Renal cortex interstitium (tissue), 11 donors: ENCODE measurements around the gene CLDND1. TPM values are rescaled to one million over a fixed set of nuclear protein-coding genes. Genes with fewer than 3 reads are reported as not detected.

Experiments used
- DNase-seq, 11 donors: peaks; one replicate each; pipeline ENCODE4 v3.0.0-alpha.2; 2013; ENCODE audit warnings: low read depth in 9 of 11, low spot score in 4 of 11; ENCODE audit errors: extremely low read depth in 1 of 11
- polyA plus RNA-seq, 3 donors: library from polyadenylated mRNA; unstranded; fragments of 120-200 nt; gene quantifications; one replicate each; pipeline ENCODE4 v1.2.1, GENCODE V29; 2013; ENCODE audit not compliant: insufficient read length in 3 of 3

The CLDND1 gene
- polyA plus RNA-seq, 3 donors = 140 to 174 (median 164) TPM

DNA sequence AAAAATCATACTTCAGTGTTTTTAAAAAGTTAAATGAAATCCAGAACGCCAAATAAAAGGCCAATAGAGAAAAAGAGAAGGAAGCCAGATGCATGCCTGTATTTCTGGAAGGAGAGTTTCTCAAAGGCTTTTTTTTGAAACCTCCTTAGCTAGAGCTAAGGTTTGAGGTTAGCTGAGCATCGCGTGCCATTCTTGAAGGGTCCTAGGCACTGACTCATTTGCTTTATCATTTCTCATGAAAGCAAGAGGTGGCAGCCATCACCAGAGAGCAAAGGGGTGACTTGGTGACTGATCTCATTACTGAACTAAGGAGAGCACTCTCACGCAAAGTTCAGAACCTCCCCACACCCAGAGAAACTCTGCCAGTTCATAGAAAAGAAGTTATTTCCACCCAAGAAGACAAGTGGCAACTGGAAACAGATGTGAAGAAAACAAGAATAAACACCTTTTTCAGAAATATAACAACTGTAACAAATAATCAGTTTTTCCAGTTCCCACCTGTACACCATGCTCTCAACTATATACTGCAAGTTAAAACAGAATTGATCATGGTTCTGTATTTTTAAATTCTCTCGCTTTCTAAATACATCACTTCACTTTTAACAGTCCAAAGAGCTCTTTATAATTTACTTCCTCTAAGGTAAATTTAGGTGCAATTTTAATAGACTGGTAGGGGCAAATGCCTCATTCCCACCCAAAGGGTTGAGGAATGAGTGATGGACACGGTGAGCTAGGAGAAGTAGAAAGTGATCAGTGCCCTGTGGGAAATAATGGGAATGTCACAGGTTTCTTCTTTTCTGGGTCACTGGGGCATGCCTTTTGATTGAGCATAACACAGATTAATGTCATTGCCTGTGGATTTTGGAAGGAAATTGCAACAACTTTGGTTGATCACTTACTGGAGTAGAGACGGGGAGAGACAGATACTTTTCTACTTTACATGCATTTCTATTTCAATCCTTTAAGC, 33.7 kb upstream of the CLDND1 start:
- DNase-seq = no peak

DNA sequence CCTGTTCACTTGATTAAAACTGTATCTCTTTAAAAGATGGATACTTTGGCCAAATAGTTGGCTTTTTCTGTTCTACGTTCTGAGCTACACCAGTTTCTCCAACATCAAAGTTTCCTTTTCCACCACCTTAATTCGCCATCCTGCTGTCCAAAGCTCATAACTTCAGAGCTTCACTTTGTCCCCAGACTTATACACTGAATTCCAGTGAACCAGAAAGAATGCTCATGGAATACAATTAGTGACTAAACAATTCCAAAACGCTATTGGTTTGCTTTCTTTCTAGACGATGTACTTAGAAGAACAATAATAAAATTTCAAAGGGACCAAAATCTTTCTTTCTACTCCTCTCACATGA, 32.3 kb upstream of the CLDND1 start:
- DNase-seq = no peak

DNA sequence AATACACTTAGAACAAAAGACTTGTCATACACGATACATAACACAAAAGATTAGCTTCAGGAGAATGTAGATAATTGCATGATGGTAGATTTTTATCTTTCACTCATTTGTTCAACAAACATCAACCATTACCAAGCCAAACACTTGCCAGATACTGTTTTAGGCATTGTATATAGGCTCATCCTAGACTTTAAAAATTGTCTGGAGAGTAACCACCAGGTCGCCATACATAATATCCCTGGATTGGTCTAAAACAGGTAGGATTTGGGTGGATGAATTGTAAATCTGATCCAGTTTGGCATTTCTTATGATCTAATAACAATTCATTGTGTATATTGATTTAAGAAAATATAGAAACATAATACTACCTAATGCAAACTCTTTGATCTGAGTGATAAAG, 31.9 kb upstream of the CLDND1 start:
- DNase-seq = no peak

DNA sequence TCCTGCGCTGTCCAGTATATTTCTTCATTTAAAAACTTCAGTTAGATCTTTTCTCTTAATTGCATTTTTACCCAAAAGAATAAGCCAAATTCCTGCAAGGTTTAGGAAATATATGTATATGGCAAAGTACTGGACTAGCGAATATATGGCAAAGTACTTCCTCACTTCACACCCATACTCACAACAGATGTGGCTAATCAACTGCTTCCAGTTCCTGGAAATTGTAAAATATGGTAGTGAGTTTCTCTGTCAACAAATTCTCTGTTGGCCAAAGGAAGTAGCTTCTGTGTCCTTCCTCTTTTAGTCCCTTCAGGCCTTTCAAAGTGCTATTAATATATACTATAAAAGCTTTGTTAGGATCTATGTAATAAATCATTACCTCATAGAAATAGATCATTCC, 31.1 kb upstream of the CLDND1 start:
- DNase-seq = peak in 9 of 11 donors; percentile 7 to 43 (median 20)

DNA sequence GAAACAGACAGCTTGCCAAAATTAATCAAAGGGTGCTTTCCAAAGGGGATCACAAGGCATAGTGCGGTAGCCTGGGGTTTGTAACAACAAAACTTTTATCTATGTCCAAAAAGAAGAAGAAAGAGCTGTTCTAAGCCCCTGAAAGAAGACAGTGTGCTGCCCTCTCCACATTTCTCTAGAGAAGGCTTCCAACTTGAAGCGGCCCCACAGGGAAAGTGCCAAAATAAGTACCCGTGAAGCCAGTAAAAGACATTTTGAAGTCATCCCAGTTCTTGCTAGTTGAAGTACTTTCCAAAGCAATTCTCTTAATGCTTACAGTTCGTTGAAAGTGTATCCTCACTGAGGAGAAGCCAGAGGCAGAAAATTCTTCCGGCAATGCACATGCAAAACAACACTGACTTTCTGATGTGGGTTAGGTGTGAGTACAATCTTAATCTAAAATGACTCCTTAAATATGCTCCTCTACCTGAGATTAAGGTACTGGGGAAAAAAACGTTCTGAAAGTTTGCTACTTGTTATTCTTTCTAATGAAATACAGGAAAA, 30.4 kb upstream of the CLDND1 start:
- no peak for DNase-seq

DNA sequence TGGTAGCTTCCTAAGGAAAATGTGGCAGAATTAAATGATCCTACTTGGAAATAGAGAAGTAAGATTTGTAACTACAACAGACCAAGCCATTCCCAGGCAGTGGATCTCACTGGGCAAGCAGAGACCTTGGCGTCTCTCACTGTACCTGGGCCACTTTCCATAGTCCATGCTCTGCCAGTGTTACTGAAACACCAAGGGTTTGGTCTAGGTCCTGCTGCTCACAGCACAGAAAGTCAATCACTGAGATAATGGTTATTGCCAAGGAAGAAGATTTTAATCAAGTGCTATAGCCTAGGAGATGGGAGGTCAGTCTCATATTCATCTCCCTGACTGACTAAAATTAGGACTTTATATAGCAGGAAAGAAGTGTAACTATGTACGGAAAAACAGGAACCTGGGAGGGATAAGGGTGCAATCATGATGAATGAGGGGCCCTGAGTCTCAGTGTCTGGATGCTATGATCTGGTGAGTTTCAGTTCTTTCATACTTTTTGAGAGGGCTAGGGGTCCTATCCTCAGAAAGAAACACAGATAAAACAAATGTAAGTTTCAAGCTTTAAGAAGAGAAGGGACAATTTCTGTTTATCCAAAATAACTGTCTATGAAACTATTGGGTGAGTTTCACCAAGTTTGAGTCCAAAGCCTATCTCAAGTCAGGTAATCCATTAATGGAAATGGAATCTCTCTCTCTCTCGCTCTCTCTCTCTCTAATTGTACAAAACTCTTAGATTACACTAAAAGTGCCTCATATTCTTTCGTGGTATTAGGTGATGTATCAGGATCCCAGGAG, 29.7 kb upstream of the CLDND1 start:
- DNase-seq = no peak

DNA sequence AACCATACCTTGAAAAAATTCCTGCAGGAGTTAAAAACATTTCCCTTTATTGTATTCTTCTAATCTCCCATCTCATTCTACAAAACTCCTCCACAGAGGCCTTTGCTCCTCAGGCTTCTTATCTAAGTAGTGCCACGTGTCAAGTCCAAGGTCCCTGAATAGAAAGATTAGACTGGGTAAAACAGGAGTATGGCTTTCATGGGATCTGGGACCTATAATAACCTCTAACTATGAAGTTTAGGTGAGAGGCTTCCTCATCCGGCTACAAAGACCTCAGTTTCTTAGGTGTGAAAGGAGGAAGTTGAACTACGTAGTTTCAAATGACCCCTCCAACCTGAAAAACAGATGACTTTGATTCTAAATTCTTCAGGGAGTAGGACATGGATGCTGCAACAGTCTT, 29.1 kb upstream of the CLDND1 start:
- no peak for DNase-seq

DNA sequence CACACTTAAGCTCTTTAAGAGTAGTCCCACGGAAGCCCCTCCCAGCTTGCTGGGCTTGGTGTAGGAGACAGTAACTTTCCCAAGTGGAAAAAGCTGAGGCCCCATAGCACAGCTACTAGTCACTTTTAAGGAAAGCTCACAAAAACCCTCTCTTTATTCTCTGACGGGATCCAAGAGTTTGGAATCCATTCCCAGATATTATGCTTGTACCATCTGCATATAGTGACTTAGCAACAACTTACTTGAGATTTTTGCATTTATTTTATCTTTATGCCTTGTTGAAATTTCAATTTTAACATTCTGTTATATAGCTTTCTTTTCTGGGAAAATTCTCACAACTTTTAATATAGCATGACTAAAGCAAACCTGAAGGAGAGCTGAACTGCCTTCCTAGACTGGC, 28.5 kb upstream of the CLDND1 start:
- DNase-seq = no peak

DNA sequence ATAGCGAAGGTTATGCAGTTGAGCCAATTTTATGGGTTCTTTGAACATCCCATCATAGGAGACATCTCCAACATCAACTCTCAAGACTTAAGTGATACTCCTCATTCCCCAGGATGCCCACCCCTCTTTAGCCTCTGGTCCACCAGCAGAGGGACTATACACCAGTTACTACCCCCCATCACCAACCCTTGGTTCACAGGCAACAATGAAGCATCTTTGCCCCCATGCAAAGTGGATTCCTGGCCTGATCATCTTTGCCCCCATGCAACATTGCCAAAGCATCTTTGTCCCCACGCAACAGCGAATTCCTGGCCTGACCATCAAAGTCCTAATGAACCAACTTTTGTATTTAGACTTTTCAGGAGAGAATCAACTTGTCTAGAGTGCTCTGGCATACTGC, 28.1 kb upstream of the CLDND1 start:
- DNase-seq = no peak

DNA sequence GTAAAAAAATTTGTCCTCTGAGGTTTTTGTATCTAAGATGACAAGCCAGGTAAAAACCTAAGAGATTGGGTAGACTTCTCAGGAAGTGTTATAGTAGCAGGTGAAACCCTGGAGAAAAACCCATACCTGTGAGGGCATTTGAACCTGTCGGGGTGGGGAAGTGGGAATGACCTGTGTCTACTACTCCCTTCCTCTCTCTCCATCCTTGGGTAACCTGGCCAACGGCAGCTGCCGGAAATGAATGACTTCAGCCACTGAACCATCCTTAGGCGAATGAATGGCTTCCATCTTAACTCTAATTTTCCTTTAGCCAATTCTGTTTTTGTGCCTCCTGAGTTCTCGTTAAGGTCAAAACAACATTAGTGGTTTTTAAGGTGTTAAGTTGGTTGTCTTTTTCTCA, 25.8 kb upstream of the CLDND1 start:
- DNase-seq = no peak

DNA sequence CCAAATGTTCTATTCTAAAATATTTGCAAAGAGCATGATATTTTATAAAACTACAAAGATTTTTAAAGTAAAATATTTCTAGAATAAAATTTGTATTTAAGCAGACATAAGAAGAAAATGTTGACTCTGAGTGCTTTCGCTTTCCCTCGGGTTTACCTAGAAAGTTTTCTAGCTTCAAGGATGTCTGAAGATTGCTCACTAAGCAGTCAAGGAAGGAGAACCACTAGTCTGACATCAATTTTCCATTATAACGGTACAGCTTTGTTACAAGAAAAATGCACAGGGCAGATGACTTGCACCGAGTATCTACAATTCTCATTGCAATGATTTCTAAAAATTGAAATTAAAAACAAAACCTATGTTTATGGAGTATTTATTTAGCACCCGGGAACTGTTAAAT, 23.2 kb upstream of the CLDND1 start:
- DNase-seq = no peak

DNA sequence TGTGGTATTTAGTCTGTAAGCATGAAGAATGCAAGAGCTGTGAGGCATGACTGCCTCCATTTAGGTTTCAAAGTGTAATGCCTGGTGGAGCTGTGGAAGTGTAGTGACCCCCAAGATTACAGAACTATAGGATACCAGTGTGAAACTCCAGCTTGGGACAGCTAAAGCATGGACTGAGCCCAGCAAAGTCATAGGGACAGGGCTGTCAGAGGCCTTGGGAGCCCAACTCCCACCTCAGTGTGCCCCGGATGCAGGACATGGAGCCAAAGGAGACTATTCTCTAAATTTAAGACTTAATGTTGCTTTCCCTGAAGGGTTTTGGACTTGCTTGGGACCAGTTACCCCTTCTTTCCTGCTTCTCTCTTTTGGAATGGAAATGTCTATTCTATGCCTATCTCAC, 19.9 kb upstream of the CLDND1 start:
- DNase-seq = no peak

DNA sequence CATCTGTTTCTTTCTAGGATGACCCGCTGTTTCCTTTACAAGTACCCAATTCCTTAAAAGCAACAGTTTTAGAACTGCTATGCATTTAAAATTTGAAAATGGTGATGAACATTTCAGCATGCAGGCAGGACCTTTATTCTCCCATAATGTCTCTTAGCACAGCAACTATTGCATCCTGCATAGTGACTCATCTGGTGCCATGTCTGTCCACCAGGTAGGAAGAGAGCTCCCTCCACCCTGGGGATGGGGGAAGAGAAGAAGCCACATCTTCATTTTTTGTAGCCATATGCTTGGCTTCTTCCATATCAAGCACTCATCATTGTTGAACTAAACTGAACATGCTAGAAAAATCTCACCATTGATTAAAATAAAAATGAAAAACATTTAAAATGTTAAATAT, 19.0 kb upstream of the CLDND1 start:
- DNase-seq = no peak

DNA sequence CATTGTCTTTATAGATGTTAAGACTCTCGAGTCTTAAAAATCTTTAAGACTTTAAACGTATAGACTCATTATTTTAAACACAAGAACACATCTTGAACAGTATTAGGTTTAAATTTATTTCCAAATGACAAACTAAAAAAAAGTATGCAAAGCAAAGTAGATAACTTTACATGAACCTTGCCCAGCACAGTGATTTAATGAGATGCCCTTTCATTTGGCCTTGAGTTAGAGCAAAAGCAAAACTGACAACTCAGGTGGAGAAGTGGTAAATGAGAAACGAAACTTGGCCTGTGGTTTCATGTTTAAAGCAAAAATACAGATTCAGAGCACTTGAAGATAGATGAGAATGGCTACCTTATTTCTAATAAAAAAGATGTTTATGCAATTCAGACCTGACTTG, 17.6 kb upstream of the CLDND1 start:
- no peak for DNase-seq

DNA sequence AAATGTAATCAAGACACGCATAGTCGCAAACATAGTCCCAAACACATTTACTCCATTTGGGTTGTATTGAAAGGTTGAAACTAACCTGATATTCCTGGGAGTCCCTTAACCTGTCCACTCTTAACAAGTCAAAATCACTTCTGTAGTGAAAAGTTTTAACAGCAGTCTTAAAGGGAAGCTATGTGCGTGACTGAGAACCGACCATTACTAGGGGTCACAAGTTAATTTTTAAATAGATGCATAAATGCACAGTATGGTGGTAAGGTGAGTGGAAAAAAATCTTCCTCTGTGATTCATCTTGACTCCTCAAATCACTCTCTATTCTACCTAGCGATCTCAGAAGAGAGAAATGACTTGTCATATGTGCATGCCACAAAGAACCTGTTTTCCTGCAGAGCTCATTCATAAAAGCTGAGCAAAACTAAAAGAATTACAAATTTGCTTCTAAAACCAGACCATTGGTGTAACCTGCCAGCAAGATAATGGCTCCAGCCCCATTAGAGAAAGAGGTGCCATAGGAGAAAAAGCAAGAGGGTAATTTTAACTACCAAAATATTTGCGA, 13.8 kb upstream of the CLDND1 start:
- DNase-seq = no peak

DNA sequence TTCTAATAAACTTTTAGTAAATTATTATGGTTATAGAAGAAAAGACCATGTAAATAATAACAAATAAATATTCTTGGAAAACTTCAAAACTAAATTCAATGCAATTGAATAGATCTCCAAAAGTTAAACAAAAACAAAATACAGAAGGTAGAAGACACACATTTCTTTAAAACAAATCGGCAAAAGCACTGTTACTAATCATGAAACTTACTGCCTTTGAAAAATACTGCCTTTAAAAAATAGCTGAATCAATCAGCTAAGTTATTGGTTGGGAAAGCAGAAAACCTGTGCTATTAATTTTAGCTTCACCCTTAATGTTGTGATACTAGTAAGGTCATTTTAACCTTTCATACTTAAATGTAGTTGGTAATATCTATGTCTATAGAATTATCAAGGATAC, 12.0 kb upstream of the CLDND1 start:
- DNase-seq = no peak

DNA sequence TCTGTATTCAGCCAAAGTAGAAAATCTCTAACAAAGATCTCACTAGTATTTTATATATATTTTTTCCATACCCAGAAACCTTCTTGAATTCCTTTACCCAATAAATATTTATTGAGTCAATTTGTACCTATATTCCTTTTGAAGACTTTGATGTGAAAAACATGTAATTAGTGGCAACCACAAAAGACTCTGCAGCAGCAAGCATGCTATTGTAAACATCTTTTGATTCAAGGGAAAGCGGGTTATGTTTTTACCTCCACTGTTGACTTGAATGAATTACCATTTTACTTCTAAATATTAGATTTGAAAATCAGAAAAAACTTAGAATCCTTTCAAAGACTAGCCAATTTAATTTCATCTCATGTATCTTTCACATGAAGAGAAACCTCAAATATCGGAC, 11.5 kb upstream of the CLDND1 start:
- DNase-seq = no peak

DNA sequence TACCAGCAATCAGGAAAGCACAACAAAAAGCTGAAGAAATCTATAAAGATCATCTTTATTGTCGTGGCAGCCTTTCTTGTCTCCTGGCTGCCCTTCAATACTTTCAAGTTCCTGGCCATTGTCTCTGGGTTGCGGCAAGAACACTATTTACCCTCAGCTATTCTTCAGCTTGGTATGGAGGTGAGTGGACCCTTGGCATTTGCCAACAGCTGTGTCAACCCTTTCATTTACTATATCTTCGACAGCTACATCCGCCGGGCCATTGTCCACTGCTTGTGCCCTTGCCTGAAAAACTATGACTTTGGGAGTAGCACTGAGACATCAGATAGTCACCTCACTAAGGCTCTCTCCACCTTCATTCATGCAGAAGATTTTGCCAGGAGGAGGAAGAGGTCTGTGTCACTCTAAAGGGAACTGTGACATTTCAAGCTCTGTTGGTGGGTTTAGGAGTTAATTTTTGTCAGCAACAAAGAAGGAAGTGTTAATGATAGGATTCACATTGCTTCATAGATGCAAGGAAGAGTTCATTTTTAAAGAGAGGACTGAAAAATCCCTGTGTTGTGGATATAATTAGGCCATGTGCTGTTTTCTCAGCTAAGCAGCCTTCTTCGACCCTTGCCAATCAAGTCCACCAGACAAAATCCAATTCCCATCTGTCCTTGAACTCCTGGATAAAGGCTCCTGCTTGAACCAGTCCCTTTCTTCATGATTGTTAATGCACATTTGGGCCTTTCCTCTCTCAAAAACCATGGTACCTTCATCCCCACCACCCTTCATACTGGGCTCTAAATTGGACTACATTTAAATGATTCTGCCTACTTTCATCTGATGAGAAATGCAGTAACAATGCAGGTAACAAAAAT, 10.2 kb upstream of the CLDND1 start:
- no peak for DNase-seq

DNA sequence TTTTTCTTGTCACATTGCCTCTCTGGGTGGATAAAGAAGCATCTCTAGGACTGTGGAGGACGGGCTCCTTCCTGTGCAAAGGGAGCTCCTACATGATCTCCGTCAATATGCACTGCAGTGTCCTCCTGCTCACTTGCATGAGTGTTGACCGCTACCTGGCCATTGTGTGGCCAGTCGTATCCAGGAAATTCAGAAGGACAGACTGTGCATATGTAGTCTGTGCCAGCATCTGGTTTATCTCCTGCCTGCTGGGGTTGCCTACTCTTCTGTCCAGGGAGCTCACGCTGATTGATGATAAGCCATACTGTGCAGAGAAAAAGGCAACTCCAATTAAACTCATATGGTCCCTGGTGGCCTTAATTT, 9.6 kb upstream of the CLDND1 start:
- no peak for DNase-seq
